Stimulated activated naive B cell treated with anti-CD40 and anti-IgM and Interleukin-4, amounts not matched to agents 10 μg/mL and 1 μg/mL and 100 μg/mL, for 72 hours (primary cell): Measurements from ENCODE around the gene GOLGA8R.
A peak's percentile ranks its signal among the peaks of the same experiment; 100 is the strongest.
"Not testable (repeated sequence)": the region's sequence is repeated elsewhere in the genome, so short reads cannot be mapped to it uniquely, and the experiment has no call there.

ENCODE experiments used
- ATAC-seq, 2 donors: fragments of 150-1000 bp; cut with Tn5 transposase; replicated peaks; 2 replicates each; pipeline ENCODE4 v1.10.0; 2021; ENCODE audit warnings: moderate library complexity in 1 of 2
- DNase-seq: peaks from one replicate; pipeline ENCODE4 v3.0.0; 2021
- H3K27ac Mint-ChIP-seq: one replicate; pipeline ENCODE4 v1.8.0; 2022; ENCODE audit warnings: mild to moderate bottlenecking, mixed read lengths
- H3K27me3 Mint-ChIP-seq, 2 donors: one replicate each; pipeline ENCODE4 v1.8.0; 2022; ENCODE audit warnings: mixed read lengths in 2 of 2
- H3K36me3 Mint-ChIP-seq, 2 donors: one replicate each; pipeline ENCODE4 v1.8.0; 2022; ENCODE audit warnings: mixed read lengths in 2 of 2, mild to moderate bottlenecking in 1 of 2
- H3K4me1 Mint-ChIP-seq, 2 donors: one replicate each; pipeline ENCODE4 v1.8.0; 2022; ENCODE audit warnings: mixed read lengths in 2 of 2, mild to moderate bottlenecking in 1 of 2
- H3K4me3 Mint-ChIP-seq, 2 donors: one replicate each; pipeline ENCODE4 v1.8.0; 2022; ENCODE audit warnings: mild to moderate bottlenecking in 2 of 2, mixed read lengths in 2 of 2, moderate library complexity in 1 of 2
- H3K9me3 Mint-ChIP-seq, 2 donors: one replicate each; pipeline ENCODE4 v1.8.0; 2022; ENCODE audit warnings: mixed read lengths in 2 of 2, mild to moderate bottlenecking in 1 of 2

Gene GOLGA8R, protein sequence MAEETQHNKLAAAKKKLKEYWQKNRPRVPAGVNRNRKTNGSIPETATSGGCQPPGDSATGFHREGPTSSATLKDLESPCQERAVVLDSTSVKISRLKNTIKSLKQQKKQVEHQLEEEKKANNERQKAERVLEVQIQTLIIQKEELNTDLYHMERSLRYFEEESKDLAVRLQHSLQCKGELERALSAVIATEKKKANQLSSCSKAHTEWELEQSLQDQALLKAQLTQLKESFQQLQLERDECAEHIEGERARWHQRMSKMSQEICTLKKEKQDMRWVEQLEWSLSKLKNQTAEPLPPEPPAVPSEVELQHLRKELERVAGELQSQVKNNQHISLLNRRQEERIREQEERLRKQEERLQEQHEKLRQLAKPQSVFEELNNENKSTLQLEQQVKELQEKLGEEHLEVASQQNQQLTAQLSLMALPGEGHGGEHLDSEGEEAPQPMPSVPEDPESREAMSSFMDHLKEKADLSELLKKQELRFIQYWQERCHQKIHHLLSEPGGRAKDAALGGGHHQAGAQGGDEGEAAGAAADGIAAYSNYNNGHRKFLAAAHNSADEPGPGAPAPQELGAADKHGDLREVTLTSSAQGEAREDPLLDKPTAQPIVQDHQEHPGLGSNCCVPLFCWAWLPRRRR

DNA sequence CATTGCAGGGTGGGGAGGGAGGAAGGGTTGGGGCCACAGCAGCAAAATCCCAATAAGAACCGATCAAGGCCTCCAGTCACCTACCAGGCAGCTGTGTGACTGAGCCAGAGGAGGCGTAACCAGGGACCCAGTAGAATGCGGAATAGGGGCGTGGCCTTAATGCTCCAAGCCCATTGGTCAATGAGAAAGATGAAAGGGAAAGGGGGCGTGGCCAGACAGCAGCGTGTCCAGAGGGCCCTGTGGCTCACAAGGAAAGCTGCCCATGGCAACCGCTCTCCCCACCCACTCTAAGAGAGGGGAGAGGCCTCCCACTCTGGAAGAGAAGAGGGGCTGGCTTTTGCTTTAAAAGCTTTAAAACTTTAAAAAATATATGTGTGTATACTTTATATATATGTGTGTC is at the start of gene GOLGA8R:
GOLGA8R (minus strand) TSS at position 101 of the 400 bp plus-strand sequence; CDS start at position 3, 98 bp downstream.
- not testable (repeated sequence) for H3K36me3 Mint-ChIP-seq, H3K9me3 Mint-ChIP-seq, H3K27me3 Mint-ChIP-seq, ATAC-seq, DNase-seq, H3K27ac Mint-ChIP-seq, H3K4me1 Mint-ChIP-seq, H3K4me3 Mint-ChIP-seq

DNA sequence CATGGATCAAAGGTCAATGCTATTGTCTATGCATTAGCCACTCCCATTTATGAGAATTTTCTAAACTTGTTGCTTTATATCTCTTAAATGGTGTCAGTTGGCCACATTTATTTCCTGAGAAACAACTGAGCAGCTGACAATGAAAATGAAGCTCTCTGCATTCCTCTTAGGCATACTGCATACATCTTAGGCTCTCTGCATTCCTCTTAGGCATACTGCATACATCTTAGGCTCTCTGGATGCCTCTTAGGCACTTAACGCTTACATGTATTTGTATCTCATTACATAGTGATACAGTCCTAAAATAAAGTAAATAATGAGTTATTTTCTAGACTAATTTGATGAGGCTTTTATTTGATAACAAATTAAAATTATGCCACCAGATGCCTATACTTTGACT is 49.8 kb upstream of the GOLGA8R start:
- not testable (repeated sequence) for H3K36me3 Mint-ChIP-seq, H3K27me3 Mint-ChIP-seq, H3K27ac Mint-ChIP-seq, H3K4me3 Mint-ChIP-seq, H3K9me3 Mint-ChIP-seq, DNase-seq, H3K4me1 Mint-ChIP-seq, ATAC-seq

DNA sequence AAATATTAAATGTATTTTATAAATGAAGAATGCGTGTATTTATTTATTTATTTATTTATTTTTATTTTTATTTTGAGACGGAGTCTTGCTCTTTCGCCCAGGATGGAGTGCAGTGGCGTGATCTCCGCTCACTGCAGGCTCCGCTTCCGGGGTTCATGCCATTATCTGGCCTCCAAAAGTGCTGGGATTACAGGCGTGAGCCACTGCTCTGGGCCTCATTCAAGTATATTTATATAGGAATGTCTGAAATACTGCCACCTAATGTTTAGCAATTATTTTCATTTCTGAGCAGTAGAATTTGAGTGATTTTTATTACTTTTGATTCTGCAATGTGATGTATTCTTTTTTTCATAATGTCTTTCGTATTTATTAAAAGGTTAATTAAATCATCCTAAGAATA is 48.1 kb upstream of the GOLGA8R start:
- not testable (repeated sequence) for ATAC-seq, DNase-seq, H3K4me3 Mint-ChIP-seq, H3K27me3 Mint-ChIP-seq, H3K36me3 Mint-ChIP-seq, H3K9me3 Mint-ChIP-seq, H3K4me1 Mint-ChIP-seq, H3K27ac Mint-ChIP-seq

DNA sequence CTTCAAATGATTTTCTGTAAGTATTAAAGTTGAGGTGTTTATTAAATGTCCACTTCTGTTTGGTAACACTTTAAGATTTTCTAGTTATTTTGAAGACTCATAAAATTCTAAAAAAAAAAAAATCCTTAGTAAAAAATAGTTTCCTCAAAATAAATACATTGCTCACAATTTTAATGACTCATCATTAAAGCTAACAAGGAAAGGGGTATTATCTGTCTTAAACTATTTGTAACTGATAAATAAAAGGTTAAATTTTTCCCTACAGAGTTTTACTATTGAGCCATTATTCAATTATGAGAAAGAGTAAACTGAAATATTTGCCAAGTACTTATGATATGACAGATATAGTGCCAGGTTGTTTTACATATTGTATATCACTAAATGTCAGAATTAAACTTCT is 38.6 kb upstream of the GOLGA8R start:
- not testable (repeated sequence) for H3K27me3 Mint-ChIP-seq, ATAC-seq, H3K4me1 Mint-ChIP-seq, H3K9me3 Mint-ChIP-seq, H3K36me3 Mint-ChIP-seq, H3K27ac Mint-ChIP-seq, DNase-seq, H3K4me3 Mint-ChIP-seq

DNA sequence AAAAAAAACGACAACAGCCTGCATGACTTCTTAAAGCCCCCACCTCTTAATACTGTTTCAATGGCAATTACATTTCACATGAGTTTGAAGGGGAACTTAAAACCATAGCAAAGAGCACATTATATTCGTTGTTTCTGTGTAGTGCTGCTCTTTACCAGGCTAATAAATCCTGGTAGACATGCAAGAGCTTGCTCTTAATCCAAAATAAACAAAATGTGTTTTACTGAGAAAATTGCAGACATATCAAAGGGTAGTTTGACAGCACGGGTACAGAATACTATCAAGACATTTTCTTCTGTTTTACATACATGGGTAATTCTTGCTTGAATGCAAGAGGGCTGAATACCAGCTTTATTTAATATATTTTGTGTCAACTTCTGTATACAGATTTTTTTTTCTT is 24.3 kb upstream of the GOLGA8R start:
- not testable (repeated sequence) for H3K27me3 Mint-ChIP-seq, H3K4me1 Mint-ChIP-seq

DNA sequence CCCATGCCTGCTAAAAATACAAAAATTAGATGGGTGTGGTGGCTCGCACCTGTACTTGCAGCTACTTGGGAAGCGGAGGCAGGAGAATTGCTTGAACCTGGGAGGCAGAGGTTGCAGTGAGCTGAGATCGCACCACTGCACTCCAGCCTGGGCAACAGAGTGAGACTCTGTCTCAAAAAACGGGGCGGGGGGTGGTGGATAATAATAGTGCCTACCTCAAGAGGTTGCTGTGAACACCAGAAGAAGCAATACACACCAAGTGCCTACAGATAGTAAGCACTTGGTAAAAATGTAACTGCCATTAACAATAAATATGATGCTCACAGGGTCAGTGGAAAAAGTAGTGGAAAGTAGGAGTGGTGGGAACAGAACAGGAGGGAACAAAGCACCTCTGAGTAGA is 21.8 kb upstream of the GOLGA8R start:
- not testable (repeated sequence) for H3K36me3 Mint-ChIP-seq, H3K4me1 Mint-ChIP-seq, H3K4me3 Mint-ChIP-seq, DNase-seq, H3K9me3 Mint-ChIP-seq, H3K27ac Mint-ChIP-seq, ATAC-seq, H3K27me3 Mint-ChIP-seq

More for the DNA sequence above, 24.3 kb upstream of the GOLGA8R start:
- not testable (repeated sequence) for ATAC-seq, H3K9me3 Mint-ChIP-seq, H3K27ac Mint-ChIP-seq, H3K36me3 Mint-ChIP-seq, DNase-seq, H3K4me3 Mint-ChIP-seq

DNA sequence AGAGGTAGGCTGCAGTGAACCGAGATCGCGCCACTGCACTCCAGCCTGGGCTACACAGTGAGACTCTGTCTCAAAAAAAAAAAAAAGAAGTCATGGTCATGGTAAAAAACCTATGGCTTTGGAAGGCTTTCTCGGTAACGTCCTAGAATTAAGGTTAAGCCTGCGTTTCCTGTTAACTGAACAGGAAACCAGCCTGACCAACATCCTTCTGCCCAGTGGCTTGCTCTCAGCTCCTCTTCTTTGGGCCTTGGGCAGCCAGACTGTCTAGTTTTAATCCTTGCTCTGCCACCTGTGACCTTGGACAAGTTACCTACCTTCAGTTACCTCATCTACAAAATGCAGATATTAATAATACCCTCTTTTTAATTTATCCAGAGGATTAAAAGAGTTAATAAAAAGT is 6.7 kb upstream of the GOLGA8R start:
- H3K27ac Mint-ChIP-seq, H3K4me3 Mint-ChIP-seq, H3K4me1 Mint-ChIP-seq, DNase-seq, H3K36me3 Mint-ChIP-seq, ATAC-seq, H3K27me3 Mint-ChIP-seq, H3K9me3 Mint-ChIP-seq: not testable (repeated sequence)

DNA sequence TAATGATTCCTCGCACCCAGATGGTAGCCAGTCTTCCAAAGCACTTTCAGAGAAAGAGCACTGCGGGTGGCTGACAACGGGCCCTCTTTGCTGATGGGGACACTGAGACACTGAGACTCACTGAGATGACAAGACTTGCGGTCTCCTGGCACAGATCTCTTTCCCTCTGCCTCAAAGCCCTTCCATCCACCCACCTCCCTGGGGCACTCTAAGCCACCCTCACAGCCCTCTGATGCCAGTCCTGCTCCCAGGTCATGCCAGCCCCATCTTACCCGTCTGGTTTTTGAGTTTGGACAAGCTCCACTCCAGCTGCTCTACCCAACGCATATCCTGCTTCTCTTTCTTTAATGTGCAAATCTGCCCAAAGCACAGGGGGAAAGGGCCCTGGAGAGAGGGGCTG is 6.4 kb downstream of the GOLGA8R start:
- H3K27me3 Mint-ChIP-seq, H3K9me3 Mint-ChIP-seq, H3K27ac Mint-ChIP-seq, H3K4me1 Mint-ChIP-seq, H3K36me3 Mint-ChIP-seq, ATAC-seq, DNase-seq, H3K4me3 Mint-ChIP-seq: not testable (repeated sequence)

DNA sequence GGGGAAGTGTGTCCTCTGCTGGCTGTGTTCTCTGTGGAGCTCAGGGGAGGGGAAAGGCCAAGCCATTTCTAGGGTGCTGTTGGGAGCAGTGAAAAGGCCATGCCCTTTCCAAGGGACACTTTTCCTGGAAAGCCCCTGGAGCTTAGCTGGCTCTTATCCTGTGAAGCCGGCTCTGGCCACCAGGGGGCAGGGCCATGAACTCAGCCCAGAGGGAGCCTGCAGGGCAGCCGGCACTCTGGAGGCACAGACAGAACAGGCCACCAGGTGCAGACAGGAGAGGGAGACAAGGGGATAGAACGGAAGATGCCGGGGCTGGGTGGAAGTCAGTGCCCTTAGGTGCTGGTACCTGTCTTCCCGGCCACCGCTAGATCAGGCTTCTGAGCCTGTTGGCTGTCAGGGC is 15.1 kb downstream of the GOLGA8R start:
- DNase-seq (peak; percentile 48), ATAC-seq (peak; percentile 76 to 82)
- not testable (repeated sequence) for H3K9me3 Mint-ChIP-seq, H3K27me3 Mint-ChIP-seq, H3K36me3 Mint-ChIP-seq, H3K27ac Mint-ChIP-seq, H3K4me3 Mint-ChIP-seq, H3K4me1 Mint-ChIP-seq

DNA sequence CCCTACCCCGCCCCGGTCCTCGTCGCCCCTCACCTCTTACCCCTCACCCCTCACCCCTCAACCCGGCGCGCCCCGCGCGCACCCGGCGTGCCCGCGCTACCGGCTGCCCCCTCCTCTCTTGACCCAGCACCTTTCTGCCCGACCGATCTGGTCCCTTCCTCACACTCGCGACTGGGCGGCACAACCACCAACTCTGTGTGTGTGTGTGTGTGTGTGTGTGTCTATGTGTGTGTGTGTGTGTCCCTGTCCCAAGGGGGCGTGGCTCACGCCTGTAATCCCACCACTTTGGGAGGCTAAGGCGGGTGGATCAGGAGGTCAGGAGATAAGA is 20.4 kb downstream of the GOLGA8R start:
- H3K9me3 Mint-ChIP-seq, H3K36me3 Mint-ChIP-seq, H3K27ac Mint-ChIP-seq, H3K4me3 Mint-ChIP-seq, H3K4me1 Mint-ChIP-seq, H3K27me3 Mint-ChIP-seq, DNase-seq: not testable (repeated sequence)
- ATAC-seq, result peak; percentile 43 to 67

DNA sequence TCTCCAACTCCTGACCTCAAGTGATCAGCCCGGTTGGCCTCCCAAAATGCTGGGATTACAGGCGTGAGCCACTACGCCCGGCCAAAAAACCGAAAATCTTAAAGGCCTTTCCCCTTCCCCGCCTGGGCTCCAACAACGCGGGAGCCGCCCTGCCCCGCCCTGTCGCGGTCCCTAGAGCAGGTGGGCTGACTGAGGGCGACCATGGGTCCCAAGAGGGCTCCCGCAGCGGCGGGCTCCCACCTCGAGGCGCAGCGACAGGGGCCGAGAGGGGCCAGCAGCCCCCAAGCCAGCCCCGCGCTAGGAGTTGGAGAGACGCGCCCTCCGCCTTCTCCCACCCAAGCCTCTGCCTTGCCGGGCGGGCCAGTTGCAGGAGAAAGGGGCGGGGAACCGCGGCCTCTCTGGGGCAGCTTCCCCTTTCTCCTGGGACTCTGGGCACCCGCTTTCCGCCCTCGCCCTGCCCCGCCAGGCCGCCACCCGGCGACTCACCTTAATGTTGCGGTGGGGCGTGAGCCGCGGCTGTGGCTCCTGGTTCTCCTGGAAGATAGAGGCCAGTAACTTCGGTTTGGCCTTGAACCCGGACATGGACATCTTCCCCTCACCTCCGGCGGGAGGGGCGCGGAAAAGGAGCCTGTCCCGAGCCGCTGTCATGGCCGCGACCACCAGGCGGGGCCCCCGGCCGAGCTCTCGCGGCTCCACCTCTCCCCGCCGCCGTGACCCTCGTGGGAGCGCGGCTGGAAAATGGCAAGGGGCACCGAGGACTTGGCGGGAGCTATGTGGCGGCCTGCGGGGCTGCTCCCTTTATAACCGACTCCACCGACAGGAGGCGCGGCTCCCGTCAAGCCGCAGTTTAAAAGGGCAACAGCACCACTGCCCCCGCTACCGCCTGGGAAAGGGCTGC is 21.0 kb downstream of the GOLGA8R start, which contains the start of gene CHRFAM7A:
CHRFAM7A (minus strand) TSS at position 775 of the 898 bp plus-strand sequence. CDS start 10,189 bp downstream, outside the sequence.
- peak; percentile 85 to 86 for ATAC-seq
- not testable (repeated sequence) for H3K4me3 Mint-ChIP-seq, H3K4me1 Mint-ChIP-seq, H3K27ac Mint-ChIP-seq, DNase-seq, H3K27me3 Mint-ChIP-seq, H3K36me3 Mint-ChIP-seq, H3K9me3 Mint-ChIP-seq

DNA sequence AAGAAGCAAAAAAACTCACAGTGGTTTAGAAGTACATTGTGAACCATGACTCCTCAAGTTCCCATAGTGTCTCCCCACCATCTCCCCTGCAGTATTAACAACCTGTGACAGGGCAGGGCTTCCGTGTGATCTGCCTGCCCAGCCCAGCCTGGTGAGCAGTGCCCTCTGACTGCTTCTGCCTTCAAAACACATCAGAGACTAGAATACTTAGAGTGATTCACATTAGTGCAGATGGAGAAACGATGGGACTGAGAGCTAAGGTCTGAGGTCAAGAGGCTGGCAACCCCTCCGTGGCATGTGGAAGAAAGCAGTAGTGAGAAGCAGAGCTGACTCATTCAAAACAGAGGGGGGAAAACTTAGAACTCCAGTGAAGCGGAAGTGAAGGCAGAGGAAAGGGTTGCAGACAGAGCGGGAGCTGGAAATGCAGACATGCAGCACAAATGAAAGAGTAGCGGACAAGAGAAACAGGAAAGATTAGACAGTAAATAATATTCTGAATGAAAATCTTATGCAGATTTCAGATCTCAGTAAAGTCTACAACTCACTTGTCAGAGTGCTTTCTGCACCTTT is 27.7 kb downstream of the GOLGA8R start:
- not testable (repeated sequence) for H3K4me3 Mint-ChIP-seq, H3K27ac Mint-ChIP-seq, H3K4me1 Mint-ChIP-seq, DNase-seq, H3K36me3 Mint-ChIP-seq, H3K27me3 Mint-ChIP-seq, H3K9me3 Mint-ChIP-seq
- peak; percentile 61 to 77 for ATAC-seq

DNA sequence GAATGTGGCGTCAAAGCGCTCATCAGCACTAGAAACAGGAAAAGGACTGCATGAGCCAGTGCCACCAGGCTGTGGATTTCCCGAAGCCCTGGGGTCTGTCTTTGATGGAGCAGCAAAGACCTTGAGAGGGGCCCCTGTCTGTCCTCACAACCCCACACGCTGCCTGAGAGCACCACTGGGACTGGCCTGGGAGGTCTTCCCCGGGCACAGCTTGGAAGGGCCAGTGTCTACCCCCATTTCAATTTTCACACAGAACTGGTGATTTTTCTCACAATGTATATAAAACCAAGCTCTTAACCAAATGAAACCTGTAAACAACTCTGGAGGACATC is 37.0 kb downstream of the GOLGA8R start:
- H3K9me3 Mint-ChIP-seq, H3K36me3 Mint-ChIP-seq, ATAC-seq, H3K27me3 Mint-ChIP-seq, H3K4me3 Mint-ChIP-seq, H3K27ac Mint-ChIP-seq, H3K4me1 Mint-ChIP-seq, DNase-seq: not testable (repeated sequence)

DNA sequence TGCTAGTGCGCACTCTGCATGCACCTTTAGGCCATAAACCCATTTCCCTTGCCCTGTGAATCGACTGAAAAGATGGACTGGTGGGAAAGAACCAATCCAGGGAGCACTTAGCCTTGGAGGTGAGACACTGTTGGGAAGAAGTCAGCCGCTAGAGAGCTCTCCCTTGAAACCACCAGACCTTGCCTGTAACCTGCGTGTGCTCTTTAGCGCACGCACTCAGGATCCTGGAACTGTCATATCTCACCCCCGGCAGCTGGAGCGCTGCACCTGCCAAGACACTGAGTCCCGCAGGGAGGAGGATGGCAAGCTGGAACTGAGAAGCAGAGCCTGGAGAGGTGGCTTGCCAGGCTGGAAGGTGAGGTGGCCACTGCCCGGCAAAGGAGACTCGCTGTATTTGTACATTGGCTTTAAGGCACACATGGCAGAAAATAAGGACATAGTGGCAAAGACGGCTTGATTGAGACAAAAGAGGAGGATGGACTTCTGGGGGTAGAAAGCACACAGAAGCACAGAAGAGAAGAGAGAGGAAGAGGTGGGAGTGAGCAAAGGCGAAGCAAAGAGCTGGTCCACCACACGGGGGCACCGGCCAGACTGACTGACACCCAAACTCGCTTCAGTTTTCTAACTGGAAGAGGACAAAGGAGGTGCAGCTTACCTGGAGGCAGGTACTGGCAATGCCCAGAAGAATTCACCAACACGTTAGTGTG is 37.5 kb downstream of the GOLGA8R start:
- H3K36me3 Mint-ChIP-seq, DNase-seq, H3K4me1 Mint-ChIP-seq, H3K4me3 Mint-ChIP-seq, H3K27ac Mint-ChIP-seq, H3K9me3 Mint-ChIP-seq, H3K27me3 Mint-ChIP-seq, ATAC-seq: not testable (repeated sequence)
